Naive thymus-derived CD4-positive, alpha-beta T cell (primary cell): ENCODE data around the gene GAS7. TPM values are rescaled to one million over a fixed set of nuclear protein-coding genes. Genes with fewer than 3 reads are reported as not detected.

ENCODE experiments used
- ATAC-seq: fragments of 150-1000 bp; cut with Tn5 transposase; 2 replicates; pipeline ENCODE4 v1.10.0; 2021; ENCODE audit warnings: mild to moderate bottlenecking, moderate library complexity
- CTCF ChIA-PET: fragments of 350-600 bp; sonication (Branson Sonifier 250); formaldehyde crosslinking; loops from one replicate; lab custom pipeline; 2021; ENCODE audit warnings: antibody characterized with exemption; lab: Charles Lee
- POLR2A ChIA-PET: fragments of 350-600 bp; sonication (Branson Sonifier 250); formaldehyde crosslinking; loops from one replicate; lab custom pipeline; 2021; ENCODE audit warnings: antibody characterized with exemption, inconsistent platforms; lab: Charles Lee
- DNase-seq, 9 donors: peaks; one replicate each; pipeline versions ENCODE4 v3.0.0 to v3.0.0-alpha.2; 2020 to 2022; ENCODE audit warnings: mixed read lengths in 1 of 9
- H3K27ac ChIP-seq: one replicate; pipeline ENCODE4 v1.7.0; 2013; ENCODE audit warnings: mild to moderate bottlenecking, low read depth, low read length, moderate library complexity
- H3K27me3 ChIP-seq, 2 donors: one replicate each; pipeline ENCODE4 v1.7.0; 2013; ENCODE audit warnings: low read length in 2 of 2, mild to moderate bottlenecking in 2 of 2, moderate library complexity in 2 of 2; ENCODE audit not compliant: control insufficient read depth in 2 of 2, insufficient read depth in 2 of 2
- H3K36me3 ChIP-seq, 3 experiments: 1 replicate in 2 of 3; 2 replicates in 1 of 3; pipeline ENCODE4 v1.7.0; 2013; ENCODE audit warnings: low read length in 3 of 3, mild to moderate bottlenecking in 3 of 3, moderate library complexity in 1 of 3; ENCODE audit not compliant: insufficient read depth in 3 of 3, control insufficient read depth in 2 of 3
- H3K4me1 ChIP-seq, 2 donors: one replicate each; pipeline ENCODE4 v1.7.0; 2013; ENCODE audit warnings: low read length in 2 of 2, mild to moderate bottlenecking in 2 of 2, moderate library complexity in 1 of 2; ENCODE audit not compliant: control insufficient read depth in 2 of 2, insufficient read depth in 2 of 2
- H3K4me3 ChIP-seq: 2 replicates; pipeline ENCODE4 v1.7.0; 2013; ENCODE audit warnings: mild to moderate bottlenecking, low read length
- H3K9me3 ChIP-seq, 3 experiments: 1 replicate in 2 of 3; 2 replicates in 1 of 3; pipeline ENCODE4 v1.7.0; 2013; ENCODE audit warnings: low read length in 3 of 3; ENCODE audit not compliant: control insufficient read depth in 2 of 3
- H3K27ac Mint-ChIP-seq, 9 donors: one replicate each; pipeline ENCODE4 v1.8.0; 2020 to 2022; ENCODE audit warnings: mixed read lengths in 9 of 9, mild to moderate bottlenecking in 8 of 9, moderate library complexity in 5 of 9, inconsistent platforms in 2 of 9
- H3K27me3 Mint-ChIP-seq, 5 donors: one replicate each; pipeline ENCODE4 v1.8.0; 2021 to 2022; ENCODE audit warnings: mixed read lengths in 5 of 5, mild to moderate bottlenecking in 1 of 5
- H3K36me3 Mint-ChIP-seq, 5 donors: one replicate each; pipeline ENCODE4 v1.8.0; 2020 to 2022; ENCODE audit warnings: mixed read lengths in 5 of 5, mild to moderate bottlenecking in 3 of 5, inconsistent platforms in 1 of 5
- H3K4me1 Mint-ChIP-seq, 7 donors: one replicate each; pipeline ENCODE4 v1.8.0; 2020 to 2022; ENCODE audit warnings: mixed read lengths in 7 of 7, mild to moderate bottlenecking in 3 of 7, inconsistent platforms in 1 of 7
- H3K4me3 Mint-ChIP-seq, 10 donors: one replicate each; pipeline ENCODE4 v1.8.0; 2020 to 2022; ENCODE audit warnings: mild to moderate bottlenecking in 10 of 10, mixed read lengths in 10 of 10, moderate library complexity in 6 of 10, inconsistent platforms in 2 of 10
- H3K9me3 Mint-ChIP-seq, 11 donors: one replicate each; pipeline ENCODE4 v1.8.0; 2020 to 2022; ENCODE audit warnings: mixed read lengths in 11 of 11, mild to moderate bottlenecking in 4 of 11, inconsistent platforms in 1 of 11, moderate library complexity in 1 of 11
- intact Hi-C, 2 donors: fragments of 100-400 bp; cut with micrococcal nuclease; formaldehyde crosslinking; loops; one replicate each; pipeline ENCODE4 v1.15.1; 2023
- polyA plus RNA-seq, 2 donors: library from polyadenylated mRNA; unstranded; fragments of 300-500 nt; fragmentation: Illumina TruSeq; gene quantifications; one replicate each; pipeline ENCODE4 v1.2.3, GENCODE V29; 2021
- total RNA-seq, 6 experiments: library from RNA in 5 of 6; stranded (reverse) in 5 of 6; gene quantifications; 1 replicate in 5 of 6; 2 replicates in 1 of 6; pipeline ENCODE4 v1.2.3 and lab custom pipeline; 2021 to 2026

The GAS7 gene
- total and polyA plus RNA-seq, 7 experiments from 2014 or later, result 0.09 to 54.3 (median 3.3) TPM

GRCh38 chr17:10112962-10113361 is 85.4 kb downstream of the GAS7 start:
- CTCF ChIA-PET, result no interaction called here
- Histone ChIP-seq H3K9me3 (no peaks in the 10 kb centered on the region), H3K36me3 (no peaks in the 10 kb centered on the region), H3K27ac (no peak overlapping the region), H3K4me3 (no peak overlapping the region), H3K27me3 (no peaks in the 10 kb centered on the region), H3K4me1 (peaks cover 9 to 48% of the 10 kb centered on the region in 2 donors)
- peaks cover 0 to 25% (median 4%) of the 10 kb centered on the region in 5 donors for H3K27me3 Mint-ChIP-seq
- H3K36me3 Mint-ChIP-seq, result no peaks in the 10 kb centered on the region
- H3K27ac Mint-ChIP-seq, result peak overlapping the region in 3 of 9 donors; percentile 13 to 72 (median 21)
- peaks cover 0 to 3% (median 0%) of the 10 kb centered on the region in 11 donors for H3K9me3 Mint-ChIP-seq
- DNase-seq (no peak), ATAC-seq (no peak)
- no peak overlapping the region for H3K4me3 Mint-ChIP-seq
- H3K4me1 Mint-ChIP-seq, result peaks cover 5 to 56% (median 18%) of the 10 kb centered on the region in 7 donors
- POLR2A ChIA-PET, result no interaction called here
- intact Hi-C loops, result no loop called here

GRCh38 chr17:10111907-10112452 is 86.4 kb downstream of the GAS7 start:
- intact Hi-C loops, result no loop called here
- H3K4me1 ChIP-seq, result peaks cover 9 to 39% of the 10 kb centered on the region in 2 donors
- no peaks in the 10 kb centered on the region for H3K27me3 ChIP-seq
- POLR2A ChIA-PET, result no interaction called here
- ATAC-seq (no peak), DNase-seq (no peak)
- CTCF ChIA-PET, result no interaction called here
- H3K9me3 Mint-ChIP-seq, result peaks cover 0 to 3% (median 0%) of the 10 kb centered on the region in 11 donors
- no peak overlapping the region for H3K4me3 ChIP-seq
- H3K27ac ChIP-seq, result no peak overlapping the region
- peaks cover 5 to 47% (median 13%) of the 10 kb centered on the region in 7 donors for H3K4me1 Mint-ChIP-seq
- no peaks in the 10 kb centered on the region for H3K9me3 ChIP-seq
- no peaks in the 10 kb centered on the region for H3K36me3 ChIP-seq
- H3K27ac Mint-ChIP-seq, result peak overlapping the region in 1 of 9 donors; percentile 72
- no peak overlapping the region for H3K4me3 Mint-ChIP-seq
- no peaks in the 10 kb centered on the region for H3K36me3 Mint-ChIP-seq
- H3K27me3 Mint-ChIP-seq, result peaks cover 0 to 17% (median 4%) of the 10 kb centered on the region in 5 donors

- Histone ChIP-seq H3K4me1 (peaks cover 0 to 16% of the 10 kb centered on the region in 2 donors), H3K9me3 (no peaks in the 10 kb centered on the region), H3K4me3 (no peak overlapping the region), H3K27ac (no peak overlapping the region), H3K36me3 (no peaks in the 10 kb centered on the region), H3K27me3 (no peaks in the 10 kb centered on the region)
- DNase-seq (no peak), ATAC-seq (no peak)
- H3K4me1 Mint-ChIP-seq, result peaks cover 0 to 27% (median 1%) of the 10 kb centered on the region in 7 donors
- H3K27me3 Mint-ChIP-seq, result peaks cover 0 to 15% (median 7%) of the 10 kb centered on the region in 5 donors
- H3K36me3 Mint-ChIP-seq, result no peaks in the 10 kb centered on the region
- ChIA-PET POLR2A (no interaction called here), CTCF (no interaction called here)
- no peak overlapping the region for H3K4me3 Mint-ChIP-seq
- intact Hi-C loops, result no loop called here
- H3K9me3 Mint-ChIP-seq, result peaks cover 0 to 5% (median 0%) of the 10 kb centered on the region in 11 donors
- H3K27ac Mint-ChIP-seq, result no peak overlapping the region
Measured at GRCh38 chr17:10109146-10109545, 89.3 kb downstream of the GAS7 start.

GRCh38 chr17:10107316-10108165 is 90.9 kb downstream of the GAS7 start:
- Mint-ChIP-seq H3K27me3 (peaks cover 0 to 15% (median 8%) of the 10 kb centered on the region in 5 donors), H3K27ac (no peak overlapping the region), H3K9me3 (peaks cover 0 to 7% (median 0%) of the 10 kb centered on the region in 11 donors), H3K36me3 (no peaks in the 10 kb centered on the region), H3K4me3 (no peak overlapping the region), H3K4me1 (peaks cover 0 to 18% (median 0%) of the 10 kb centered on the region in 7 donors)
- DNase-seq (no peak), ATAC-seq (peak; percentile 76)
- no peak overlapping the region for H3K4me3 ChIP-seq
- H3K36me3 ChIP-seq, result no peaks in the 10 kb centered on the region
- intact Hi-C loops, result no loop called here
- H3K27ac ChIP-seq, result no peak overlapping the region
- ChIA-PET POLR2A (no interaction called here), CTCF (no interaction called here)
- H3K27me3 ChIP-seq, result no peaks in the 10 kb centered on the region
- peaks cover 0 to 1% of the 10 kb centered on the region in 2 donors for H3K4me1 ChIP-seq
- H3K9me3 ChIP-seq, result no peaks in the 10 kb centered on the region

- CTCF ChIA-PET, result interaction anchor here (0.6 kb wide), 1 partner anchor 119 kb away, joined by 3 read pairs; no protein-coding TSS in a partner anchor
- H3K36me3 ChIP-seq, result no peaks in the 10 kb centered on the region
Measured at GRCh38 chr17:10106067-10106466, 92.3 kb downstream of the GAS7 start.

GRCh38 chr17:10105513-10106001 is 92.8 kb downstream of the GAS7 start:
- peaks cover 0 to 12% (median 0%) of the 10 kb centered on the region in 7 donors for H3K4me1 Mint-ChIP-seq
- Histone ChIP-seq H3K36me3 (no peaks in the 10 kb centered on the region), H3K9me3 (no peaks in the 10 kb centered on the region), H3K4me1 (no peaks in the 10 kb centered on the region), H3K4me3 (no peak overlapping the region), H3K27ac (no peak overlapping the region), H3K27me3 (no peaks in the 10 kb centered on the region)
- ChIA-PET CTCF (interaction anchor here (0.6 kb wide), 1 partner anchor 118 kb away, joined by 3 read pairs; no protein-coding TSS in a partner anchor), POLR2A (no interaction called here)
- H3K27ac Mint-ChIP-seq, result no peak overlapping the region
- DNase-seq (no peak), ATAC-seq (no peak)
- H3K4me3 Mint-ChIP-seq, result no peak overlapping the region
- H3K9me3 Mint-ChIP-seq, result peaks cover 0 to 7% (median 0%) of the 10 kb centered on the region in 11 donors
- peaks cover 0 to 11% (median 8%) of the 10 kb centered on the region in 5 donors for H3K27me3 Mint-ChIP-seq
- intact Hi-C loops, result no loop called here
- H3K36me3 Mint-ChIP-seq, result no peaks in the 10 kb centered on the region

More at GRCh38 chr17:10106067-10106466, 92.3 kb downstream of the GAS7 start:
- Histone ChIP-seq H3K27me3 (no peaks in the 10 kb centered on the region), H3K9me3 (no peaks in the 10 kb centered on the region), H3K4me3 (no peak overlapping the region), H3K4me1 (no peaks in the 10 kb centered on the region), H3K27ac (no peak overlapping the region)
- H3K27me3 Mint-ChIP-seq, result peaks cover 0 to 11% (median 8%) of the 10 kb centered on the region in 5 donors
- no peak overlapping the region for H3K4me3 Mint-ChIP-seq
- ATAC-seq (no peak), DNase-seq (no peak)
- H3K4me1 Mint-ChIP-seq, result peaks cover 0 to 12% (median 0%) of the 10 kb centered on the region in 7 donors
- peaks cover 0 to 7% (median 0%) of the 10 kb centered on the region in 11 donors for H3K9me3 Mint-ChIP-seq
- intact Hi-C loops, result no loop called here
- no peaks in the 10 kb centered on the region for H3K36me3 Mint-ChIP-seq
- no peak overlapping the region for H3K27ac Mint-ChIP-seq
- POLR2A ChIA-PET, result no interaction called here
